Brain pericyte (primary cell): Measurements from ENCODE around the gene FYN.
"Not testable (repeated sequence)": the region's sequence is repeated elsewhere in the genome, so short reads cannot be mapped to it uniquely, and the experiment has no call there.

Source experiments
- DNase-seq: peaks from one replicate; pipeline ENCODE4 v3.0.0-alpha.2; 2012; ENCODE audit warnings: low read depth, low spot score

Gene FYN

DNA sequence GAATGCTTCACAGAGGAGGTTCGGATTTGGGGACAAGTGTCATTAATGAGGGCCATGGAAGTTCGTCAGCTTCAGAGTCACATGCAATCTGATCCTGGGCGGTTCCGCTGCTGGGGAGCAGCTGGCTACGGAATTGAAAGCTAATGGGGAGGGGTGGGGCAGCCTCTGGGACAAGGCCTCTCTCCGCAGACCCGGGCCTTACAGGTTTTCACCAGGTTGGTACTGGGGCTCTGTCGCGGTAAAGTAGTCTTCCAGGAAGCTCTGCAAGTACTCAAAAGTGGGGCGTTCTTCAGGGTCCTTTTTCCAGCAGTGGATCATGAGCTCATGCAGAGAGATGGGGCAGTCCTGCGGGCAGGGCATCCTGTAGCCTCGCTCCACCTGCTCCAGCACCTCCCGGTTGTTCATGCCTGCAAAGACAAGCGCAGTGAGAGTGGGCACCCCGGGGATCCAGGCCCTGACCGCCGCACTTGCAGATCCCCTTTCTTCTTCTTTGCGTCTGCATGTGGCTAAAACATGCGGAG, 211.7 kb downstream of the FYN start:
- no peak for DNase-seq

DNA sequence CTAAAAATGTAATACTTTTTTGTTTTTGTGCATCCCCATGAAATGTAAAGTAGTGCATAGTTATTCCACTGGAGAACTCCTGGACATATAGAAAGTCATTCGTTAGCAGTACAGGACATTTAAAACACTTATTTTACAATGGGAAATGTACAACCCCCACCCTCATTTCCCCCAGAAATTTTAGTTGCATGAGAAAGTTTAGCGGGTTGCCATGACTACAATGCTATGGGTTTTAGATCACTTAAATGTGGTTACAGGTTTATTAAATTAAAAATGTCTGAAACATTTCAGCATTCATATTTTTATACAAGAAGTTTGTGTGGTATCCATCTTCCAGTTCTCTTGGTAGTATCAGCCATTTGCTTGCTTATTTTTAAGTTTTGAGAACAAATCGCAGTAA, 212.7 kb downstream of the FYN start:
- no peak for DNase-seq

DNA sequence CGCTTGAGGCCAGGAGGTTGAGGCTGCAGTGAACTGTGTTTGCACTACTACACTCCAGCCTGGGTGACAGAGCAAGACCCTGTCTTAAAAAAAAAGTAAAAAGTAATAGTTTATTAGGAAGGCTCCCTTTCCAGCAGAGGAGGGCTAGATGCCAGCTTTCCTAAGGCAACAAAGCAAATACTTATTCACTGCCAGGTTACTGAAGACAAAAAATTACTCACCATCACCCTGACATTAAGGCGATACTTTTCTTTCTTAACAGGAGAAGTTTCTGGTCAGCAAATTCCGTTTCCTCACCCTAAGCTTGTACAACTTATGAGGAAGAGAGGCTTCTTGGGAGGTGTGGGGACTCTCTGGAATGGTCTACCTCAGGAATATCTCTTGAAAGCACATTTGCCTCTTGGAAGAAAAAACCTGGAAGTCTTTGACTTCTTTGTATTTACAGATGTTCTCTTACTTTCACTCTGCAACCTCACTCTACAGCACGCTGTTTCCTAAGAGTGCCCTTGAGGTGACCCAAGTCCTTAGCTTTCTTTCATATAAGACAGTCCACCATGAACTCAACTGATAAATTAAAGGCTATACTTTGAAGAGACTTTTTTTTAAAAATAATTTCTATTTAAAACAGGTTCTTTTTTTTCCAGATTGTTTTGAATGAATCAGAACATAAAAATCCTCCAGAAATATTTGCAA, 214.6 kb downstream of the FYN start:
- DNase-seq = no peak

DNA sequence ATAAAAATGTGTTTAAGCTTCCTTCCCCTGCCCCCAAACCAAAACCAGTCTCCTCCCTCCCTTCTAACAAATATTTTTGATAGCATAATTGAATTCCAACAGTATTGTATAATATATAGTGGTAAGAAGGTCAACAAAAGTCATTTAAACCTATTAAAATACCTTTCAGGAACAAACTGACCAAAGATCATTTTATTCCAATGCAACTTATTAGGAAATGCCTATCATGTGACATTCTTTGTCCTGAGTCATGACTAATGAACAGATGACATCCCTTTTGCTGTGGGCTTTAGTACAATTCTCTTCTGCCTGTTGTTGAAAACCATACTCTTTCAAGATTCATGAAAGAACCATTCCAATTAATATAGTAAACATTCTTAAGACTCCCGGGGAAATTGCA, 216.1 kb downstream of the FYN start:
- no peak for DNase-seq

DNA sequence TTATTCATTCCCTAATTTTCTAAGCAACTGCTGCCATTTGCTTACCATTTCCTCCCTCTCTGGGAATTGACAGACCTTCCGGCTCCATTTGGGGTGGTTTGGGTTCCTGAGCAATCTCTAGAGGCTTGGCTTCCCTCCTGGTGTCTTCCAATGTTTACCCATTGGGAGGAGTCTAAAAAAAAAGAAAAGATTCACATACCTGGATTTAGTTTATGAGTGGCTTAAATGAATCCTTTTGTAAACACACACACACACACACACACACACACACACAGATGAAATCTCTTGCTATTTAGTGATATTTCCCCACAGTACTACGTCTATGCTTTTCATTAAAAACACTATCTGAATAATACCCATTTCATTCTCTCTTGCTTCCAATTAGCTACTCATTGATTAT, 219.3 kb downstream of the FYN start:
- no peak for DNase-seq

DNA sequence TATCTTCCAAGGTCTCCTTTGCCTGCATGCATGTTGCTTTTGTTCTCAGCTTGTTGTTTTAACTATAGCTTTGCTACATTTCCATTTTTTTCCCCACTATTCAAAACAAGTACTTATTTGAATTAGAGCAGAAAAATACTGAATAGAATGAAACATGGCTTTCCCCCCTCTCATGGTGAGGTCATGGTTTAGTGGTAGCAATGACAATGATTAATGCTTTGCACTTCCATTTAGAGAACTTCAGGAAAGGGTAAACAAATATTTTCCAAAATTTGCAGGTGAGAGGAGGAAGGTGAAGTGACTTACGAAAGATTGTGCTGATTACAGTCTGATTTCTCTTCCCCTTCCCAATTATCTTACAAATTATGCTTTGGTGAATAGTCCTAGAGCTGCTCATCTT, 219.8 kb downstream of the FYN start:
- DNase-seq = no peak

DNA sequence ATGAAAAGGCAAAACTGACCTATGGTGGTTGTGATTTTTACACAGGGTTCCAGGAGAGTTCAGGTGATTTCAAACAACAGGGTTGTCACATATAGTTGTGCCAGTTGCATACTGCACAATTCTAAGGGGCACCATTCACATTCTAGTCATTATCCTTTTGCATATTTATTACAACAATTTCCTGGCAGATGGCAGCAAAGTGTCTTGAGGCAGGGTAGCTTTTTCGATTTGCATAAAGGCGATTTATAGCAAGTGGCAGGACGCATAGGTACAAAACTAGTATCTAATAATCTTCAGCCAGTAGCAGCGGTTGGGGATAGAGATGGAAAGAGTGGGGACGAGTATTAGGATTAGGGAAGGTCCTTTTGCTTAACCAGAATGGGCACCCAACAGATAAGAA, 221.1 kb downstream of the FYN start:
- DNase-seq = no peak

DNA sequence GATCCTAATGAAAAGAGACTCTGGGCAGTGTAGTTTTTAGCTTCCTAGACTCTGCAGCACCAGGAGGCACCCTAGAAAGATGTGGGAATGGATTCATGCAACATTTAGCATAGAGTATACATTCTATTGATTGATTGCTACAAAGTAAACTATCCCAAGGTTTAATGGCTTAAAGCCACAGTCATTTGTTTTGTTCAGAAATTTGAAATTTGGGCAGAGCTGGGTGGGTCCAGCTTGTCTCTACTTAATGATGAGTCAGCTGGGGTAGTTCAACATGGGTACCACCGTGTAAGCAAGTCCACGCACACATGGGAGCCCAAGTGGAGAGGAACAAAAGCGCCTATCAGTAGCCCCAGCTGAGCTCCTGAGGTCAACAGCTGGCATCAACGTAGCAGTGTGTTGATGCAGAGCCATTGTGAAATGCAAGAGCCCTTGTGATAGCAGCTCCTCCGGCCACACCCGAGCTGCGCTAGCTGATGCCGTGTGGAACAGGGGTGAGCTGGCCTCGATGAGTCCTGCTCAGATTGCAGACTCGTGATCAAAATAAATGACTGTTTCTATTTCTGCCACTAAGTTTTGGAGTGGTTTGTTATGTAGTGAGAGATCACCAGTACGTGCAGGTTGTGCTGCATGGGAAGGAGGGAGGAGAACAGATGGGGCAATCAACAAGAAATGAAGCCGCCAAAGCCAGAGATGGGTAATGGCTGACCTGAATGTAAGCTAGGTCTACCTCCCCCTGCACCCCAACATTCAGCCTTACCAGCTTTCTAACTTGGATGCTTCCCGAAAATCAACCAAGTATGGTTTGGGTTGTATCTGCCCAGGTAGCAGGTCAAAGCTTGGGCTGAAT, 221.8 kb downstream of the FYN start:
- no peak for DNase-seq

DNA sequence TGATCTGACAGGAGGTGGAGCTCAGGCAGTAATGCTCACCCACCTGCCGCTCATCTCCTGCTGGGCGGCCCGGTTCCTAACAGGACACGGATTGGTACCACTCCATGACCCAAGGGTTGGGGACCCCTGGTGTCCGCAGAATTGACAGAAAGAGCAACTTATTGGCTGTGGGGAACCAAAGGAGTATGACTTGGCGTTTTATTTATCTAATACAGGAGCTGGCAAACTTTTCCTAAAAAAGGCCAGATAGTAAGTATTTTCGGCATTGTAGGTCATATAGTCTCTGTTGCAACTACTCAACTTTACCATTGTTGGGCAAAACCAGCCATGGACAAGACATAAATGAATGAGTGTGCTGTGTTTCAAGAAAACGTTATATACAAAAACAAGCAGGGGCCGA, 223.2 kb downstream of the FYN start:
- no peak for DNase-seq

DNA sequence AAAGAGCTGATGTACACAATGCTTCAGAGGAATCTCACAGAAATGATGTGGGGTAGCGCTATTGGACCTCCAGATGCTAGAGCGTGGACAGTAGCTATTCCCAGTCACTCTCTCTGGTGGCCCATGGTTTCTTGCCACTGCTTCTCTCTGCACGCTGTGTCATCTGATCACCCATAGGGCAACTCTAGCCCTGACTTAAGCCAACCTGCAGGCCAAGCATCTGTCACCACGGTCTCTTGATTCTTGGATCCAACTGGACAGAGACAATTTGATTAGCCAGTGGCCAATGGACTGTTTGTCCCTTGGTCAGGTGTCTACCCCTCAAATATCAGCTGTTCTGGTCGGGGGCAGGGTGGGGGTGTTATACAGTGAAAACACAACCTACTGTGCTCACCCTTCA, 225.2 kb downstream of the FYN start:
- DNase-seq = no peak

DNA sequence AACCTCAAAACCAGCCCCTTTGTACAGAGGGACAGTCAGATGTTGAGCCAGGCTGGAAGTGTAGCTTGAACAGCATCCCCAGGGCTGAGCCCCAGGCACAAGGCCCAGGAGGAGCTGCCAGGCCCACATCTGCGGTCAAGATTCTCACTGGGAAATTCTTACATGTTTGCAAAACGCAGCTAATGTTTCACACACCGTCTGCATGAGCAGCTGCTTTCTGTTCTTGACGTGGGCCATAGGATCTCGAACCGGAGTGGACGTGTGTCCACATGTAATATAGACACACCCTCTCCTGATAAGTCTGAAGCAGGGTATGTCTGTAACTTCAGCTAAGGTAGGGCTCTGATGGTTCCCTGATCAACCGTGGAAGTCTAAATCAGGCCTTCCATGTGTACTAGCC, 226.3 kb downstream of the FYN start:
- no peak for DNase-seq

DNA sequence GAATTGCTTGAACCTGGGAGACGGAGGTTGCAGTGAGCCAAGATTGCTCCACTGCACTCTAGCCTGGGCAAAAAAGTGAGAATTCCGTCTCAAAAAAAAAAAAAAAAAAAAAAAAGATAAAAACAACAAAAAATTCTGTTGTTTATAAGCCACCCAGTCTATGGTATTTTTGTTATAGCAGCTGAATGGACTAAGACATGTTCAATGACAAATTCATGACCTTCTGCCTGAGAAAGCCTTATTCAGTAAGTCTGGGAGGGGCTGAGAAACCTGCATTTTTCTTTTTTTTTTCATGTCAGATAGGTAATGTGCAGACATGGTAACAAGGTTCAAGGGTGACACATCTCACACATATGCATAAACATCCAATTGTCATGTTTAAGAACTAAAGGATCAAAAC, 227.2 kb downstream of the FYN start:
- DNase-seq = no peak

DNA sequence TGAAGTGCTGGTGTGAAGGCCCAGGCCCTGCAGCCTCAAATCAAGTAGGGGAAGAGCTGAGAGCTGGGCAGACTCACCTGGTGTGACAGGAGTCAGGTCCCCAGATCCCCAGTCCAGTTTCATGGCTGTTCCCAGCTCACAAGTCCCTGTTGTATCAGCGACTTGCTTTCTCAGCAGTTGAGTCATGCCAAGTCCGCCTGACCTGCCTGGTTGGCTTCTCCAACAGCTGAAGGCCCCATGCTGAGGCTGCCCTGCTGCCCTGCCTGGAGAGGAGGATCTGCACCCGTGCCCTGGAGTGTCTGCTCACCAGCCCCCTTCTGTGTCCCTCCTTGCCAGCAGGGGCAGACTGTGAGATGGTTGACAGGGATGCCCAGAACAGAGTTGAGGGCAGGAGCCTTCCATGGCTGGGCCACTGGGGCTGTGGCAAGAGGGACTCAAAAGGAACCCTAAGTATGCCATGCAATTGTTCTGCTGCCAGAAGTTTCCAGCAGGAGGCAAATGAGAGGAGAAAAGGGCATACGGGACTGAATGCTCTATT, 228.3 kb downstream of the FYN start:
- no peak for DNase-seq

DNA sequence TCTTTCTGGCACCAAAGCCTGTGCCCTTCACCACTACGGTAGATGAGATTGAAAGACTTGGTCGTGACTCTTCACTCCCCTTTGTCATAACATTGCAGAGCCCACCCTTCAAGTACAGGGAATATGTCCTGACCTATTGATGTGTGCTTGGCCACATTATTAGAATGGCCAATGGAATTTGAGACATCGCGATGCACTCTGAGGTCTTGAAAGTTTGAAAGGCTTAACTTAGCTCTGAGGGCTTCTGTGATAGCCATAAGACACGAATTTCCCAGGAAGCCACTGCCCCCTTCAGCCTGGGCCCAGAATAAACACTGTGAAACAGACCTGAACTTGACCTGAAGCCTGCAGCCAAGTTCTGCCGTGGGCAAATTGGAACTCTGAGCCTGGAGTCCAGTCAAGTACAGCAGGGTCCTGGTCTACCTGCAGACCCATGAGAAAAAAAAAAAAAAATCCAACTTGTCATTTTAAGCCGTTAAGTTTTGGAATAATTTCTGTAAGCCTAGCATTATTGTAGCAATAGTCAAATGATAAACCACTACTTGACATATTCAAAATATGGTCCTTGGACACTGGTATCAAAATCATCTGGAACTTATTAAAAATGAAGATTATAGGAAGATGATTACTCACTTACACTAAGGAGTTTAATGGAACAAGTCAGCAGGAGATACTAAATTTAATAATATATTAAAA, 230.6 kb downstream of the FYN start:
- peak; percentile 20 for DNase-seq

DNA sequence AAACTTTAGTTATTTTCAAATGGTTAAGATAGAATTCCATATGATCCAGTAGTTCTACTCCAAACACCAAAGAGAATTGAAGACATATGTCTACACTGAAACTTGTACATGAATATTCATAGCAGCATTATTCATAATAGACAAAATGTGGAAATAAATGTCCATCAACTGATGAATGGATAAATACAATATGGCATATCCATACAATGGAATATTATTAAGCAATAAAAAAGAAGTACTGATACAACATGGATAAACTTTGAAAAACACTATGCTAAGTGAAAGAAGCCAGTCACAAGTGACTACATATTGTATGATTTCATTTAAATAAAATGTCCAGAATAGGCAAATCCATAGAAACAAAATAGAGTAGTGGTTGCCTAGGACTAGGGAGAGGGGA, 234.0 kb downstream of the FYN start:
- no peak for DNase-seq

DNA sequence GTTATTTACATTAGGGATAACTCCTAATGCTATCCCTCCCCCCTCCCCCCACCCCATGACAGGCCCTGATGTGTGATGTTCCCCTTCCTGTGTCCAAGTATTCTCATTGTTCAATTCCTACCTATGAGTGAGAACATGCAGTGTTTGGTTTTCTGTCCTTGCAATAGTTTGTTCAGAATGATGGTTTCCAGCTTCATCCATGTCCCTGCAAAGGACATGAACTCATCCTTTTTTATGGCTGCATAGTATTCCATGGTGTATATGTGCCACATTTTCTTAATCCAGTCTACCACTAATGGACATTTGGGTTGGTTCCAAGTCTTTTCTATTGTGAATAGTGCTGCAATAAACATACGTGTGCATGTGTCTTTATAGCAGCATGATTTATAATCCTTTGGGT, 238.3 kb downstream of the FYN start:
- DNase-seq = not testable (repeated sequence)

DNA sequence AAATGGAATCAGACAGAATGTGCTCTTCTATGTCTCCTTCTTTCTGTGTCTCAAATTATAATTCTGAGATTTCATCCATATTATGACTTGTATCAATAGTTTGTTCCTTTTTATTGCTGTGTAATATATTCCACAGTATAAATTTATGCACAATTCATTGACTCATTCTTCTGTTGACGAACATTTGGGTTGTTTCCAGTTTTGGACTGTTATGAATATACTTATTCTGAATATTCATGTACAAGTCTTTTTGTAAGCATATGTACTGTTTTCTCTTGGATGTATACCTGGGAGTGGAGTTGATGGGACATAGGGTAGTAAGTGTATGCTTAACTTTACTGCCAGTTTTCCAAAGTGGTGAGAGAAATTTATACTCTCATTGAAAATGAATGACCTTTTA, 239.4 kb downstream of the FYN start:
- no peak for DNase-seq

DNA sequence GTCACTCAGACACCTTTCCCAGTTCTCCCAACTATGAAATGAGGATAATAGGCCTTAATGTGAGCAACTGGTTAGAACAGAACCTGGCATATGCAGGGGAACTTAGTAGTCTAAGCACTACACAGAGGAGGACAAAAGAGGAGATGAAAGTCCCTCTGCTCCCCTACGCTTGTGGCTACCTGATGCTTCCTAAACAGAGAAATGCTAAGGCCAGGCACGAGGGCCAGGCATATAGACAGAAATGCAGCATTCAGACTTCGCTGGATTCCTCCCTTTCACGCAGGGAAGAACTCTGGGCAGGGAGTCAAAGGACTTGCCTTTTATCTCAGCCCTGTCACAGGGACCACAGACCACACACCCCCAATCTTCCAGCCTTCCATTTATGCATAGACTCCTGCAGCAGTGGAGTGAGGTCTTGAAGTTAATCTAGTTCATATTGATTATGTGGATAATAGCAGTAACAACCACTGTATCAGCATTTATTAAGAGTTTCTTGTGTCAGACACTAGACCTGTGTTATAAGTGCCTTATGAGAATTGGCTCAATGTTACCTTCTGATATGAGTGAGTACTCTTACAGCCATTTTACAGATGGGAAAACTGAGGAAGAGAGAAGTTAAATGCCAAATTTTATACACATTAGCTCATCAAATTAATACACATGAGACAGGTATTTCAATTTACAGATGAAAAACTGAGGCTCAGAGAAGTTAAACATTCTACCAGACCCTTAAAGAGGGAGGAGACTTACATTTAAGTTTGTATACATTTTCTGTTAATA, 240.6 kb downstream of the FYN start:
- DNase-seq = no peak

DNA sequence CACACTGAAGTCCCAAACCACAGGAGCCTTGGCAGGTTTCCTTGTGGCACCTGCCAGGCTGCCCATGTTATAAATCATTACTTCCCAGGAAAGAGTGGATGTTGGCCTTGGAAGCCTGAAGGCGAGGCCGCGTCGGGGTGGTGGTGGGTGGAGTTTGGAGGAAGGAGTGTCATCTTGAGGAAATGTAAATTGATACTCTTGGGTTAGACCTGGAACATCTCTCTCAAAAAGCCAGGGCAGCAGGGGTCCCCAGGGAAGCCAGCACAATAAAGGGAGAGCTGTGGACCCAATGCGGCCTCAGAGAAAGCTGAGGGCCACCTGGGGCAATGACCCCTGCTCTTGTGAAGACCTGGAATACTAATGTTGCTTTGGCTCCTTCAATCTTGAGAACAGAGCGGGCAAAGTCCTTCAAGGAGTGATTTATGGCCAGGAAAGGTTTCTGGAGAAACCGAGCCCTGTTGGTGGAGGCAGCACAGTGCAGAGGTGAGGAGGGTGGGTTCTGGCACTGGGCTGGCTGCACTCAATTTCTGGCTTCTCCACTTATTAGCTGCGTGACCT, 241.3 kb downstream of the FYN start:
- no peak for DNase-seq

DNA sequence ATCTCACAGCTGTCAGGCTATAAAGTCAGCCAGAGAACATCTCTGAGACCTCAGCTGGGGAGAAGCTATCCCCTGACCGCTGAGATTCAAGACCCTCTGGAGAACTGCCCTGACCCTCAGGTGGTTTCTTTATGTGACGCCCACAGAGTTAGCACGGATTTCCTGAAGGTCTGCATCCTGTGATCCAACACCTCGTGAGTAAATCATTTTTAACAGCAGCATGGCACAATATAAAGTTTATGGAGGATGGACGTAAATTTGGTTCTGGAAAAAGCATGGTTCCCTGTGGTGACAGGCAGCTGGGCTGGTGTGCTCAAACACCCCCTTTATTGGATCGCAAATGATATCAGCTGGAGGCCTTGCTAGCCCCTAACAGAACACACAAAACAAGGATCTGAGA, 242.2 kb downstream of the FYN start:
- no peak for DNase-seq
